ENCODE results near the gene WDR5.

DNA sequence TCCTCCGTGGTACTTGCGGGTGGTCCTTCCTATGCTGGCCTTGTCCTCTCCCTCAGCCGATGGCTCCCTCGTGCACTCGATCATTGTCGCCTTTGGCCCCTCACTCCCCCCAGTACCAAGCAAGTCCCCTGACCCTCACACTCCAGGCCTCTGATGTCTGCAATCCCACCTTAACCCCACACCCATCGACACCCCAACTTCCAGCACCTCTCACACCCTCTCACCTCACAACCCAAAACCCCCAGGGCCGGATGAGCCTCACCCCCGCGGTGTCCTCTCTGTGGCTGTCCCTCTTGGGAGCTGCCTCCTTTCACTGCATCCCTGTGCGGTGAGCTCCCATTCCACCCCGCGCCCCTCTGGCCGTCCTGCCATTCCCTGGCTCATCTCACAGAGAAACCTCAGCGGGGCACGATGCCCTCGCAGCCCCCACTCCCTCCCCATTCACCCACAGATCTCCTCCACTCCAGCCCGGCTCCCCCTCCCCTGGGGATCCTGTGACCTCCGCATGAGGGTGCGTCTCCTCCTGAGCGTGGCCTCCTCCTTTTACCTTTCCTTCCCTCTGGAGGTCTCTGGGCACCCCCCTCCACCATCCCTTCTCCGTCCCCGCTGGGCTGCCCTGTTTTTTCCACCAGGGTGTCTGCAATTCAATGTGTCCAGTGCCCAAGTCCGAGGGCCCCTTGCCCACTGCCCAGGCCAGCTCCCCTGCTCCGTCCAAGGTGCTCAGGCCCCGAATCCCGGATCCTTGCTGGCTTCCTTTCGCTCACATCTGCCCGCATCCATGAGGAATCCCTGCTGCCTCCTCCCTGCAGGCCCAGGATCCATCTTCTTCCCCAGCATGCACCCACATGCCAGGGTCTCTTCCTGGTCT lies 44.3 kb downstream of the WDR5 start:
- TF ChIP-seq BMI1 (IDR thresholded peaks at IDR 0.05; ENCODE audit: borderline replicate concordance) (no peak), FOS (IDR thresholded peaks at IDR 0.05; ENCODE audit: borderline replicate concordance, extremely low read depth, insufficient read length) (no peak), POLR2A (IDR thresholded peaks at IDR 0.05; ENCODE audit: low read depth, low read length) (no peak), NFYA (IDR thresholded peaks at IDR 0.05; ENCODE audit: borderline replicate concordance, low read depth, low read length) (no peak), RELA (IDR thresholded peaks at IDR 0.05; ENCODE audit: borderline replicate concordance, partially characterized antibody) (no peak), RBBP5 (conservative IDR thresholded peaks at IDR 0.05) (no peak), NBN (IDR thresholded peaks at IDR 0.05) (no peak), EZH2 (IDR thresholded peaks at IDR 0.05; ENCODE audit: borderline replicate concordance, control insufficient read depth, low read depth, low read length) (no peak), POLR2AphosphoS5 (IDR thresholded peaks at IDR 0.05; ENCODE audit: low read length) (no peak), RAD21 (IDR thresholded peaks at IDR 0.05; ENCODE audit: insufficient read depth, low read depth, low read length) (no peak)

Data from GM12878 (cell line).